GM18873 (cell line): ENCODE results near the gene AGR3.
"Not testable (repeated sequence)": the region's sequence is repeated elsewhere in the genome, so short reads cannot be mapped to it uniquely, and the experiment has no call there.

Source experiments
- ATAC-seq: cut with Tn5 transposase; IDR thresholded peaks from one replicate; pipeline ENCODE4 v1.9.1; 2021; ENCODE audit warnings: mild to moderate bottlenecking, moderate library complexity, moderate number of reproducible peaks; ENCODE audit not compliant: unreplicated experiment, low FRiP score

Gene AGR3

DNA sequence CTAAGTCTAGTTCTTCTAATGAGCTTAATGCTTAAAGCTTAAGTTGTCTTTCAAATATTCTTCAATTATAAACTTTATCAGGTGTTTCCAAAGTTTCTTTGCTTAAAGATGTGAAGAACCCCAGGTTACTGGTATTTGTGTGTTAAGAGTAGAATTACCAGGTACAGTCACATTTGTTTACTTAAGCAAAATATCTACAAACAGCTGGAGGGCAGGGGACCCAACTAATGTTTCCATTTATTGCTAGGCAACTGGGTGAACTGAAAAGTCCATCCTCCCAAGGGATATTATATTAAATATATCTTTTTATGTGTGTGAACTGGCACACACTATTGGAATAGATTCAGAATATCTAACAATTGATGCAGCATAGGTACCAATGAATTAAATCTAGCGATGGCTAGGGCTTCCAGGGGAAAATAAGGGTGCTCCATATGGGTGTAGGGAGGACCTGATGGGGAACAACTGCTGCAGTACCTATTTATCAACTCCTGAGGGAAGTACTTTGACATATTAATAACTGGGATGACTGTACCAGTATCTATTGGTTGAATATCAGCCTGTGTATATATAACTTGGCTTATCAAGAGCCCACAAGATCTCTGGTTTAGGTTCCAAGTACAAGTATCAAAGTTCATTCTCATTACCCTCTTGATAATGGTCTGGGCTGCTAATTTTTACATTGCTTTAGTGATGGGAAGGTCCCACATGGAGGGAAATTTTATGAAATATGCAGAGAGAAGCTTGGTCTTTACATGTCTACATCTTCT, 10.3 kb upstream of the AGR3 start:
- ATAC-seq: no peak

DNA sequence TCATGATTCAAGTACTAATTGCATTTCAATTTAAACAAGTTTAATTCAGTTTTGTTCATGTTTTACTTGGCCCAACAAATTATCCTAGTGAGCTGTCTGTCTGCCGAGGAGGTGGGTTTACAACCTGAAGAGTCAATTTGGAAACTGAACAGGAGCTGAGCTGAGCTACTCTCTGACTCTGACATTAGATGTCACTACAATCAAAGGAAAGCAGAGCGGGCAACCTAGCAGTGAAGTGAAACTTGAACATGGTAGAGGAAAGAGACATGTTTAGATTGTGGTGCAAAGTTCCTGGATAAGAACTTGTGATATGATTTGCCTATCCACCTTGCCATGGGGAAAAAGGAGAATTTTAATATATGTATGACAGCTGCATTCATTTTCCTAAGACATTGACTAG, 9.6 kb upstream of the AGR3 start:
- no peak for ATAC-seq

DNA sequence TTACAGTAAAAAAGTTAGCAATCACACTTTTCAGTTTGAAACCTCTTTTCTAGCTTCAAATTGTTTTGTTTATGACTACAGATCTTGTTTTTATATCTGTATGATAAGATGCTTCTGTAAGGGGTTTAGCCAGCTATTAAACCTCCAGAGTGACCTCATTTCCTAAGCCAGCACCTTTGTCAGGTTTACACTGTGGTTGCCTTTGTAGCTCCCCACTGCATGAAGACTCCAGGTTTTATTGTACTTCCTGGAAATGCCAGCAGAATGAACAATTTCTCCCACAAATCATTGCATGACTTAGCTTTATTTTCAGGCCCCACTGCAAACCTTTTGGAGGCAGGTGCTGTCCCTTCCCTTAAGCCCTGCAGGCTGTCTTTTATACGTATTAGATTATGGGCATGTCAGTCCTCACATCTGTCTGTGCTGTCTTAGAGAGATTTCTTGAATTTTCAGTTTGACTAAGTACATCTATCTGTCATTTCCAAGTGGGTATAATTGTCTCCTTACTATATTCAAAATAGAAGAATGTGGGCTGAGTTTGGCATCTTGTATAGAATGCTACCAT, 8.2 kb upstream of the AGR3 start:
- no peak for ATAC-seq

DNA sequence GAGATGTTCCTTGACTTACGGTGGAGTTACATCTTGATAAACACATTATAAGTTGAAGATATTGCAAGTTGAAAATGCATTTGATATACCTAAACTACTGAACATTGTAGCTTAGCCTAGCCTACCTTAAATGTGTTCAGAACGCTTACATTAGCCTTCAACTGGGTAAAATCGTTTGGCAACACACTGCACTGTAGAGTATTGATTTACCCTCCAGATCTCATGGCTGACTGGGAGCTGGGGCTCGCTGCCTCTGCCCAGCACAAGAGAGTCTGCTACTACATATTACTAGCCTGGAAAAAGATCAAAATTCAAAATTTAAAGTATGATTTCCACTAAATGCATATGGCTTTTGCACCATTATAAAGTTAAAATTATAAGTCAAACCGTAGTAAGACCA, 7.5 kb upstream of the AGR3 start:
- no peak for ATAC-seq

DNA sequence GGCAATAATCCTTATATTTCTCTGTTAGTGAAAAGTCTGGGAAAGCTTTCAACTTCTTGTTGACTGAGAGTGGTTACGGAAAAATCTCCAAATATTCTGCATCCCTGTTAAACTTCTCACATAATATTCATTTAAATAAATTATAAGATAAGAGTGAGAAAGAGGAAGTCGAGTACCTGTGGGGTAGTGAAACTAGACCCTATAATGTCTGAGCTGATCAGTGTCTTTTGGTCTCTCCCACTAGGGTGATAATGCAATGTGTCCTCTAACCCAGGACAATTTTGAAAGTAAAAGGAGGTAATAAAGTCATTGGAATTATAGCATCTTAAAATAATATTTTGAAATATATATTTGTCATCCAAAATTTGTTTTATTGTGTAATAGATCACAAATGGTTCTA, 2.1 kb upstream of the AGR3 start:
- ATAC-seq: no peak

DNA sequence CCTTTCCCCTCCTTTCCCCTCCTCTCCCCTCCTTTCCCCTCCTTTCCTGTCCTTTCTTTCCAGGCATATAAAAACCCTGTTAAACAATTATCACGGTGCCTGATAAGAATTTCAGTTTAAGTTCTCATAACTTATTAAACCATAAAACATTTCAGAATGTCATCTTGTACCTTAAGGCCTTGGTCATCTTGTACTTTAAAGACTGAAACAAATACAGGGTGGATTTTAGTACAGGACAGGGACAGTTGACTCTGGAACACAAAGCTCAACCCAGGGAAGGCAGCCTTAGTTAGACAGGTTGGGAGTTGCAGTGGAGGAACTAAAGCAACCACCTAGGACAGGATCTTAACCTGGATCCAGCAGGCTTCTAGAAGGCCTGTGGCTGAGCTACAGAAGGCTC, 1.2 kb downstream of the AGR3 start:
- ATAC-seq: no peak

DNA sequence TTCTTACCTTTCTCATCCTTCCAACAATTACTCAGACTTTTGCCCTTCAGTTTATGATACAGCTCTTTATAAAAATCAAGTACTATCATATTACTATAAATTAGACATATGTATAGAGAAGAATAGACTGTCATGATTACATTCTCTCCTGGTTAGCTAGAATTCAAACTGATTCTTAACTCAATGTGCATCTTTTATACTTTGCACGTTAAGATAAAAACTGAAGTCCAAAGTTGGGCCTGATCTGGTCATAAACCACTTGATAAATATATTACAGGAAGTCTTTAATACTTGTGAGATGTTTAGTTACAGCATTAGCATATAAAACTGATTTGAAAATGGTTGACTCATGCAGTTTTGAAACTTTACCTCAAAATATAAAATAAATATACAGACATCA, 2.6 kb downstream of the AGR3 start:
- ATAC-seq: no peak

DNA sequence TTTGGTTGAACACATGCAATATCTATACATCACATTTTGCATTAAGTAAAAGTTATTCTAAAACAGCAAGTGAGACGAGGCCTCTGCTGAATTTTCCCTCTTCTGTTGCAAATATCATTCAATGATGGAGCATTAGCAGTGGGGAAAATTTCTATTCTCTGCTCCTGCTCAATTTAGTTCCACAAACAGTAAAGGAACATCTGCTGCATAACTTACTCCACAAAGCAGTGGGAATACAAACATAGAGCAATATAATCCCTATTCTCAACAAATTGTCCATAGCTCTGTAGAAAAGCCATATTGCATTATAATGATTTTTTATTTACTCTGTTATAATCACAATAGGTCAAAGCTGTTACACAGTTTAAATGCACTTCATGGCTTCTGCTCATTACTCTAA, 5.9 kb downstream of the AGR3 start:
- ATAC-seq: no peak

DNA sequence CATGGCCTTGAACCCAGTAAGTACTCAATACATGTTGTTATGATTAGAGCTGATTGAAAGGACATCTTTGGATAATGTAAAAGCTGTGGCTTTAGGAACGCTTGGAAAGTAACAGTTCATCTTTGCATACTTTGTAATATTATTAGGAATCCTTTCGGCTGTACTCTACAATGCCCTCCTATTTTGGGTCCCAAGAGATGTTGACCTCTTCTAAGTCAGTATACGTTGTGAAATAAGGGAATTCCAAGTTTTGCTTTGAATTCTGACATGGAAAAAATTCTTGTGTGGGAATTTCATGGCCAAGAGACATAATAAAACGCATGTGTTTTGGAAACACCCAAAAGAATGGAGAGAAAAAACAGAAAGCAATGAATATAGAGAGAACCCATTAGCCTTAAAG, 7.7 kb downstream of the AGR3 start:
- no peak for ATAC-seq

DNA sequence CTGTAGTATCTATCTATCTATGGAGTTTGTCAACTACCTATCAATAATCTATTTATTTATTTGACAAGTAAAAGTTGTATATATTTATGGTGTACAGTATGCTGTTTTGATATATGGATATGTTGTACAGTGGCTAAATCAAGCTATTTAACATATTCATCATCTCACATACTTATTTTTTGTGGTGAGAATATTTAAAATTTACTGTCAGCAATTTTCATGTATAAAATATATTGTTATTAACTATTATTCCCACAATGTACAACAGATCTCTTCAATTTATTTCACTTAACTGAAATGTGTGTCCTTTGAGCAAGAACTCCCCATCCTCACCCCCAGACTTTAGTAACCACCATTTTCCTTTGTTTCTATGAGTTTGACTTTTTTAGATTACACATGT, 14.5 kb downstream of the AGR3 start:
- no peak for ATAC-seq

DNA sequence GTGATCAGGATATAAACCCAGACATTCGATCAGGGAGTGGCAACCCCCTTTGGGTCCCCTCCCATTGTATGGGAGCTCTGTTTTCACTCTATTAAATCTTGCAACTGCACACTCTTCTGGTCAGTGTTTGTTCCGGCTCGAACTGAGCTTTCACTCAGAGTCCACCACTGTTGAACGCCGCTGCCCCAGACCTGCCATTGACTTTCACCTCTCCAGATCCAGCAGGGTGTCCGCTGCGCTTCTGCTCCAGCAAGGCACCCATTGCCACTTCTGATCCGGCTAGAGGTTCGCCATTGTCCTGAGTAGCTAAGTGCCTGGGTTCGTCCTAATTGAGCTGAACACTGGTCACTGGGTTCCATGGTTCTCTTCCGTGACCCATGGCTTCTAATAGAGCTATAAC, 28.6 kb downstream of the AGR3 start:
- not testable (repeated sequence) for ATAC-seq

DNA sequence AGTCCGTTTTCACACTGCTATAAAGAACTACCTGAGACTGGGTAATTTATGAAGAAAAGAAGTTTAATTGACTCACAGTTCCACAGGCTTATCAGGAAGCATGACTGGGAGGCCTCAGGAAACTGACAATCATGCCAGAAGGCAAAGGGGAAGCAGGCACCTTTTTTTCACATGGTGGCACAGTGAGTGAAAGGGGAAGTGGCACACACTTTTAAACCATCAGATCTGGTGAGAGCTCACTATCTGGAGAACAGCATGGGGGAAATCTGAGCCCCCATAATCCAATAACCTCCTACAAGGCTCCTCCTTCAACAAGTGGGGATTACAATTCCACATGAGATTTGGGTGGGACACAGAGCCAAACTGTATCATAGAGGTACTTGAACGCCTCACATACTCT, 30.0 kb downstream of the AGR3 start:
- ATAC-seq: no peak

DNA sequence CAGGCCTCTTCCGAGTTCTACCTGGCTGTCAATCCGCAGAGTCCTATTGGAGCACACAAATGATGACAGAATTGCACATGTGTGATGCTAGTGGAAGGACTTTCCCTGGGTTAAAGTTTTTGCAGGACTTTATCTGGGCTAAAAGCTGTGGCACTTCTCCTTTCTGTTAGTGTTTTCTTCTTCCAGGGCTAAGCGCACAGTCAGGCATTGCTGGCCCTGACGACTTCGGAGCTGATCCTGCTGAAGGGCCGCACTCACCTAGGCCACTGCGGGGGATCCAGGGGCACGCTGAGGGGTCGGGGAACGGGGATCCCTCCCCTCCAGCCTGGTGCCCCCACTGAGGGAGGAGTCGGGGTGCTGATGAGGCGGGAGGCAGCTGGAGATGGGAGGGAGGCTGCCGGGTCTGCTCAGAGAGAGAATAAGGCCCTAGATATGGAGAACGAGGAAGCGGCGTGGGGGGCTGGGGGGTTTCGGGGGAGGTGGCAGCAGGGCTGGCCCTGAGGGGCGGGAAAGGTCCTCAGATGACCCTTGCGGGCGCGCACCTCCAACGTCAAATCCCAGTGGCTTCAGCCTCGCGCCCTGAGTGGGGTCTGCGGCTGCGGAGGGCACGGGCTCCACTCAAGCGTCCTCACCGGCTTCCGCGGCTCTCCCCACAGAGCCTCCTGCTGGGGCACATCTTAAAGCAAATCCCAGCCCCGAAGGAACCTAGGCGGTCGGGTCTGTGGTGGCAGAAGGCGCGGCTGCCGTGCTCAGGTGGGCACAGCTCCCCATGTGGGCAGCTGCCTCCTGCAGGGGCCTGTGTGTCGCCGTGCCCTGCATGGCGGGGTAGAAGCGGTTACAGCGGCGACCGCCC, 30.9 kb downstream of the AGR3 start:
- ATAC-seq: no peak

DNA sequence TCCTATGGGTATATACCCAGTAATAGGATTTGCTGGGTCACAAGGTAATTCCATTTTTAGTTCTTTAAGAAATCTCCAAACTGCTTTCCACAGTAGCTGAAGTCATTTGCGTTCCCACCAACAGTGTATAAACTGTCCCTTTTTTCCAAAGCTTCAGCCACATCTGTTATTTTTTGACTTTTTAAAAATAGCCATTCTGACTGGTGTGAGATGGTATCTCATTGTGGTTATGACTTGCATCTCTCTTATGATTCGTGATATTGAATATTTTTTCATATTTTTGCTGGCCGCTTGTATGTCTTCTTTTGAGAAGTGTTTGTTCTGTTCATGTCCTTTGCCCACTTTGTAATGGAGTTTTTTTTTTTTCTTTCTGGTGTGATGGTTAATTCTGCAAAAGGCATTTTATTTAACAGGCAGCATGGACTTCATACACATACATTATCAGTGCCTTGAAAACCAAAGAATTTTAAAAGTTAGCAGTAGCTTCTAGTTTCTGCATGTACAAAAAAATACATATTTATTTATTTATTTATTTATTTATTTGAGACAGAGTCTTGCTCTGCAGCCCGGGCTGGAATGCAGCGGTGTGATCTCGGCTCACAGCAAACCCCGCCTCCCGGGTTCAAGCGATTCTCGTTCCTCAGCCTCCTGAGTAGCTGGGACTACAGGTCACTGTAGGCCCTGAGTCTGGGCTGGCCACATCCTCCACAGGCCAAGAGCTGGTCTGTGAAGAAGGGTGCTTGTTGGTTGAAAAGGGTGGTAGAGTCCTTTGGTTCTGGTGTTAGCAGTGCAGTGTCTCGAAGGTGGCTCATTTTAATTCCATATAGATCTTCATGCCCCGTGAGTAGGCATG, 32.3 kb downstream of the AGR3 start:
- ATAC-seq: no peak

DNA sequence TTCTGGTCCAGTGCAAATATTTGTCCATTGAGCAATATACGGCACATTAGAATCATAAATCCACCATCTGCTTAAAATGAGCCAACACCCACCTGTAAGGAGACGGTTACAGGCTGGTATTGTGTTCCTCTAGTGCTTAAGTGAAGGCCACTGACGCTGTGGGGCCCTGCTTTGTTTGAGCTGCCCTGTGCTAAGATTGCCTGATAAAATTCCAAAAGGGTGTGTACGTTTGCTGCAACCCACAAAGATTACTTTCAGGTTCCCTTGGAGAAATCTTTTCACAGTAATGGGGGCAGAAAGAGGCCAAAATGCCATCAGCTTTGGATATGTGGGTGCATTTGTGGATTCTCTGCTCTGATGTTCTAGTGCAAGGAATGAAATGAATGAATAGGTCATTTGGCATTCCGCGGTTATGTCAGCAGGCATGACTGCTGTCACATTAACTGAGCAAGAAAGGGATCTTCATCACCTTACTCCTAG, 34.4 kb downstream of the AGR3 start:
- ATAC-seq: no peak

DNA sequence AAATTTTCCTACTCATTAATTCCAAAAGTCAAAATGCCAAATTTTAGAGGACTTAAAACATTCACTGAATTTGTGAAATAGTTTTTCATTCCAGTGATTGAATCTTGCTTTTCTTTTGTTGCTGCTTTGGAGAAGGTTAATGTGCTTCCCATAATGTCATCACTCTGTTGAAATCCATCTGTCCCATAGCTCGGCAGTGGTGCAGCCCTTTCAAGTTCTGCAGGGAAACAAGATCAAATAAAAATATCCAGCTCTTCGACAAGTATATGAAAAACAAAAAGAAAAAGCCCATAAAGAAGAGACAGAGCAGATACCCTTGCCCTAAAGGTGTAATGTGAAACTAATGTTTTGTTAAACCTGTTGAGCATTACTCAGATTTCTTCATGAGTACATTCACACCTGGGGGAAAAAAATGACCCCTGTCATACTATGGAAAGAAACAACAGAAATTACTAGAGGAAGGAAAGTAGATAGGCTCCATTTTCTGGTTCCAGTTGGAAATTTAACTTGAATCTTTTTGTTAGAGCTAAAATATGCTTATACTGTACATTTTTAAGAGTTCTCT, 35.1 kb downstream of the AGR3 start:
- ATAC-seq: no peak

DNA sequence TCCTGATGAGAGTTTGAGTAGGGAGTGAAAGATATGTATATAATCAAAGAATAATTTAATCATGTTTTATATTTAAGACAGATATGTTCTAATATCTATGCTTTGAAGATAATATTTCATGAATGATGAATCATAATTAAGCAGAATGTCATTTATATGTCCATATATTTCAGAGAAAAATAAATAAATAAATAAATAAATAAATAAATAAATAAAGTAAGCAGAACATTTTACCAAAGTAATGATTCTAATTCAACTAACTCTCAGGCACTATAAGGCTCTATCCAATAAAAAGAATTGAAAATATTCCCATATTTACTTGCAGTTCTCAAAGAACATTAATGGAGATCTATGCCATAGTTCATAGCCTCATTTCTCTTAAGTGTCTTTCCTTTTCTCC, 36.0 kb downstream of the AGR3 start:
- ATAC-seq: no peak

DNA sequence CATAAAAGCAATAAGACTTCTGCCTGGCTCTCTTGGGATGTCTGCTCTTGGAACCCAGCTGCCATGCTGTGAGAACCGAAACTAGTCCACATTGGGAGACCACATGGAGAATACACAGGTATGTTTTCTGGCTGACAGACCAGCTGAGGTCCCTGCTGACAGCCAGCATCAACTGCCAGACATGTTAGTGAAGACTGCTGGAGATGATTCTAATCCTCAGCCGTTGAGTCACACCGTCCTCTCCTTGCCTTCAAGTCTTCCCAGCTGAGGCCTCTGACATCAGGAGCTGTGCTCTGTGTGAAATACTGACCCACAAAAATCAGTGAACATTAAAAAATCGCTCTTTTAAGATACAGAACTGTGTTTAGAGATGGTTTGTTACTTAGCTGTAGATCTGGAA, 40.1 kb downstream of the AGR3 start:
- ATAC-seq: no peak

DNA sequence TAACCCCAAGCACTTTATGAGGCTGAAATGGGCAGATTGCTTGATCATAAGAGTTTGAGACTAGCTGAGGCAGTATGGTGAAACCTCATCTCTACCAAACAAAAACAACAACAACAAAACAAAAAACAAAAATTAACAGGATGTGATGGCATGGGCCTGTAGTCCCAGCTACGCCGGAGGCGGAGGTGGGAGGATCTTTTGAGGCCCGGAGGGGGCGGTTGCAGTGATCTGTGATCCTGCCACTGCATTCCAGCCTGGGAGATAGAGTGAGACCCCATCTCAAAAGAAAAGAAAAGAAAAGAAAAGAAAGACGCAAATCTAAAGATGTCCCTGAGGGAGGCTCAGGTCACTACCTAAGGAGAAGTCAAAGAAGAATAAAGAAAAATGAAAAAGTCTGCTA, 41.7 kb downstream of the AGR3 start:
- no peak for ATAC-seq

DNA sequence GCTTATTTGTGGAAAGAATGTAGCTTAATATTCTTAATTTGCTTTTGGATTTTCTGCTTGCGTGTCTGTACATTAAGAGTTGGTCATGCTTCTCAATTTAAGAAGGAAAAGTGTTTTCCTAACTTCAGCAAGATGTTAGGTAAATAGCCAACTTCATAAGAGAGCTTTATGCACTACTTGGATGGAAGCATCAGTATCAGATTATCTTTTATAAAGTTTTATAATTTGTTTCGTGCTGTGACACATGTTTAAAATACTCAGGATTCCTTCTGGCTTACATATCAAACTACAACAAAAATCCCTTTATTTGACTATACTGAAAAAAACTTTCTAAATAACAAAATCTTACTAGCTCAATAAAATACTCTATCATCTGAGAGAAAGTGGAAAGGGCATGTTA, 42.1 kb downstream of the AGR3 start:
- ATAC-seq: no peak
